GM12891 (cell line): ENCODE data around the gene EMILIN2.

ENCODE experiments used
- POLR2A ChIP-seq: IDR thresholded peaks from 2 replicates; pipeline ENCODE4 v1.6.1; 2011; ENCODE audit warnings: low read depth, low read length, control low read depth
- POLR2AphosphoS5 ChIP-seq: IDR thresholded peaks from 2 replicates; pipeline ENCODE4 v1.6.1; 2011; ENCODE audit warnings: low read depth, low read length, control low read depth
- SPI1 ChIP-seq: IDR thresholded peaks from 2 replicates; pipeline ENCODE4 v1.6.1; 2011; ENCODE audit warnings: low read depth, low read length, control low read depth
- TAF1 ChIP-seq: IDR thresholded peaks from 2 replicates; pipeline ENCODE4 v1.6.1; 2011; ENCODE audit warnings: low read depth, low read length, control low read depth

DNA sequence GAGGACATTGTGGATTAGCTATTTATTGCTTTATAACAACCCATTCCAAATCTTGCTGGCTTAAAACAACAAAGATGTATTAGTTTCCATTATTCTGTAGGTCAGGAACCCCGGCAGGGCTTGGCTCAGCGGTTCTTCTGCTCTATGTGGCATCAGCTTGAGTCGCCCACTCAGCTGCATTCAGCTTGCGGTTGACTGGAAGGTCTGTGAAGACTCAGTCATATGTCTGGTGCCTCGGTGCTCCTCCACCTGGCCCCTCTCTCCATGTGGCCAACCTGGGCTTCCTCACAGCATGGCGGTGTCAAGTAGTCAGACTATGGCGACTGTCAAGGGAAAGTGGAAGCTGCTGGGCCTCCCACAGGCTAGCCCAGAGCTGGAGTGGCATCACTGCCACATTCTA is 48.6 kb downstream of the EMILIN2 start:
- TF ChIP-seq POLR2A (no peak), POLR2AphosphoS5 (no peak), TAF1 (no peak), SPI1 (no peak)
